22Rv1 (cell line): ENCODE data around the gene STOM.

Experiments used
- H3K27ac ChIP-seq: fragments of 450-650 bp; 2 replicates; pipeline ENCODE4 v1.5.1; 2017
- CTCF ChIP-seq: fragments of 450-650 bp; IDR thresholded peaks from 2 replicates; pipeline ENCODE4 v1.5.1; 2017; ENCODE audit warnings: mild to moderate bottlenecking
- ZFX ChIP-seq: fragments of 450-650 bp; IDR thresholded peaks from 2 replicates; pipeline ENCODE4 v1.6.1; 2017; ENCODE audit warnings: antibody characterized with exemption, borderline replicate concordance

The STOM gene

GRCh38 chr9:121354141-121354540 lies 15.9 kb downstream of the STOM start:
- H3K27ac ChIP-seq: no peak overlapping the region
- TF ChIP-seq ZFX (no peak), CTCF (no peak)

DNA sequence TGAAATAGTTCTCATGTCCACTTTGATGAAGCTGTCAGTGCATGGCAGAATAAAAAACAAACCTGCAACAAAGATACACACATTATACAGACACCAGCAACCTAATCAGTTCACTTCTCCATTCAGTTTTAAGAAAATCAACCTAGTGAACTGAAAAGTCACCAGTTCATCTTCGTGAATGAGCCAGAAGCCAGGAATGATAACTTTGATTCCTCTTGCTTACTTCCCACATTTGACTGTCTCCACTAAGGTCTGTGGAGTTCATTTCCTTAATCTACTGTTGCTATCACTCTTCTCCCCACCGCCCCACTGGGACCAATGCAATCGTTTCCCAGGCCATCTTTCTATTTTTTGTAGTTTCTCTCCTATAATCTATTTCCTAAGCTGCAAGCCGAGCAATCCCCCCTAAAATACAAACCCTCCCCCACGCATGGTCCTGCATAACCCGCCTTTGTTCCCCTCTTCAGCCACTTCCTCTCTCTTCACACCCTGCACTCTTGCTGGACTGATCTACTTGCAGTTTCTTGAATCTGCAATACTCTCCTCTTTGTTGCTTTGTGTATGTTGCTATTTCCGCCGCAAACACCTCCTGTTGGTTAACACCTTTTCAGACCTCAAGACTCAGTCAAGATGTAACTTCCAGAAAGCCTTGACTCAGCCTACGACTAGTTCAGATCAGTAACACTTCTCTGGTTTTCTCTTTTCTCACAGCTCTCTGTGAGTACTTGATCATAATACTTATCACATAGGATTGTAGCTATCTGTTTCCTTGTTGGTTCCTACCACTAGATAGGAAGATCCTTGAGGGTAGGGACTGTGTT lies 16.6 kb downstream of the STOM start:
- H3K27ac ChIP-seq: no peak overlapping the region

GRCh38 chr9:121350993-121351561 lies 19.0 kb downstream of the STOM start:
- peak overlapping the region; percentile 19 for H3K27ac ChIP-seq
- TF ChIP-seq CTCF: no peak
- TF ChIP-seq ZFX: no peak

More for the DNA sequence above, 16.6 kb downstream of the STOM start:
- no peak for TF ChIP-seq CTCF

- H3K27ac ChIP-seq: no peak overlapping the region
- no peak for TF ChIP-seq CTCF
- TF ChIP-seq ZFX: no peak
Measured at GRCh38 chr9:121350036-121350435, 20.0 kb downstream of the STOM start.

GRCh38 chr9:121349009-121349408 lies 21.0 kb downstream of the STOM start:
- no peak overlapping the region for H3K27ac ChIP-seq
- TF ChIP-seq ZFX (no peak), CTCF (no peak)

GRCh38 chr9:121348221-121348620 lies 21.8 kb downstream of the STOM start:
- no peak overlapping the region for H3K27ac ChIP-seq
- TF ChIP-seq CTCF (no peak), ZFX (no peak)

GRCh38 chr9:121345070-121345469 lies 25.0 kb downstream of the STOM start:
- no peak for TF ChIP-seq CTCF
- TF ChIP-seq ZFX: no peak
- no peak overlapping the region for H3K27ac ChIP-seq
